GM12875 (cell line): ENCODE measurements around the gene APBB2.

ENCODE experiments used
- H3K4me3 ChIP-seq: one replicate; pipeline ENCODE4 v1.5.1; 2011; ENCODE audit warnings: low read depth, low read length, control low read depth
- TF ChIP-seq, protein P1 (sequence below): IDR thresholded peaks from 2 replicates; pipeline ENCODE4 v1.5.1; 2011; ENCODE audit warnings: low read depth, mild to moderate bottlenecking, control low read depth, inconsistent platforms, low read length, moderate library complexity, borderline replicate concordance; ENCODE audit not compliant: insufficient read depth

The APBB2 gene

DNA sequence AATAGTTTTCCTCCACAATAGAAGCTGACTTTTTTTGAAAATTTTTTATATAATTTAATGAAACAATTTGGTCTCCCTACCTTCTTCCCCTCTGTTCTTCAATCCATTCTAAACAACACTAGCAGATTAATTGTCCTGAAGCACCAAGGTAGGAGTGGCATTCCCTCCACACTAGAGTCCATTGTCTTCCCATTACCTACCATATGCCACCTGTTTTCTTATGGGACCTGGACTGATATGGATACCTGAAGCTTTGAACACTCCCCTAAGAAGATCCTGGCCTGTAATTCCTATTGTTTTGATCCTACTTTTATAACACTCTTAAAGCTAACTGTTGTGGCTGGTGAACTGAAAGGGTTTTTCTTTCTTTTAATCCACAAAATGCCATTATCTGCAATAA is 92.0 kb downstream of the APBB2 start:
- no peak overlapping the region for H3K4me3 ChIP-seq
- TF ChIP-seq, protein P1, sequence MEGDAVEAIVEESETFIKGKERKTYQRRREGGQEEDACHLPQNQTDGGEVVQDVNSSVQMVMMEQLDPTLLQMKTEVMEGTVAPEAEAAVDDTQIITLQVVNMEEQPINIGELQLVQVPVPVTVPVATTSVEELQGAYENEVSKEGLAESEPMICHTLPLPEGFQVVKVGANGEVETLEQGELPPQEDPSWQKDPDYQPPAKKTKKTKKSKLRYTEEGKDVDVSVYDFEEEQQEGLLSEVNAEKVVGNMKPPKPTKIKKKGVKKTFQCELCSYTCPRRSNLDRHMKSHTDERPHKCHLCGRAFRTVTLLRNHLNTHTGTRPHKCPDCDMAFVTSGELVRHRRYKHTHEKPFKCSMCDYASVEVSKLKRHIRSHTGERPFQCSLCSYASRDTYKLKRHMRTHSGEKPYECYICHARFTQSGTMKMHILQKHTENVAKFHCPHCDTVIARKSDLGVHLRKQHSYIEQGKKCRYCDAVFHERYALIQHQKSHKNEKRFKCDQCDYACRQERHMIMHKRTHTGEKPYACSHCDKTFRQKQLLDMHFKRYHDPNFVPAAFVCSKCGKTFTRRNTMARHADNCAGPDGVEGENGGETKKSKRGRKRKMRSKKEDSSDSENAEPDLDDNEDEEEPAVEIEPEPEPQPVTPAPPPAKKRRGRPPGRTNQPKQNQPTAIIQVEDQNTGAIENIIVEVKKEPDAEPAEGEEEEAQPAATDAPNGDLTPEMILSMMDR, result no peak

DNA sequence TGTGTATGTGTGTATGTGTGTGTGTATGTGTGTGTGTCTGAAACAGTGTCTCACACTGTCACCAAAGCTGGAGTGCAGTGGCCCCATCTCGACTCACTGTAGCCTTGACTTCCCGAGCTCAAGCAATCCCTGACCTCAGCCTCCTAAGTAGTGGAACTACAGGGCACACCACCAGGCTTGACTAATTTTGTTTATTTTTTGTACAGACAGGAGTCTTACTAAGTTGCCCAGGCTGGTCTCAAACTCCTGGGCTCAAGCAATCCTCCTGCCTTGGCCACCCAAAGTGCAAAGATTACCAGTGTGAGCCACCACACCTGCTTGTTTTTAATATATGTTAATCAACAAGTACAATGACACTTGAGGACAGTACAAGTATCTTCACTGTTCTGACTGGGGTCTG is 92.4 kb downstream of the APBB2 start:
- H3K4me3 ChIP-seq, result no peak overlapping the region
- TF ChIP-seq, protein P1, result no peak

DNA sequence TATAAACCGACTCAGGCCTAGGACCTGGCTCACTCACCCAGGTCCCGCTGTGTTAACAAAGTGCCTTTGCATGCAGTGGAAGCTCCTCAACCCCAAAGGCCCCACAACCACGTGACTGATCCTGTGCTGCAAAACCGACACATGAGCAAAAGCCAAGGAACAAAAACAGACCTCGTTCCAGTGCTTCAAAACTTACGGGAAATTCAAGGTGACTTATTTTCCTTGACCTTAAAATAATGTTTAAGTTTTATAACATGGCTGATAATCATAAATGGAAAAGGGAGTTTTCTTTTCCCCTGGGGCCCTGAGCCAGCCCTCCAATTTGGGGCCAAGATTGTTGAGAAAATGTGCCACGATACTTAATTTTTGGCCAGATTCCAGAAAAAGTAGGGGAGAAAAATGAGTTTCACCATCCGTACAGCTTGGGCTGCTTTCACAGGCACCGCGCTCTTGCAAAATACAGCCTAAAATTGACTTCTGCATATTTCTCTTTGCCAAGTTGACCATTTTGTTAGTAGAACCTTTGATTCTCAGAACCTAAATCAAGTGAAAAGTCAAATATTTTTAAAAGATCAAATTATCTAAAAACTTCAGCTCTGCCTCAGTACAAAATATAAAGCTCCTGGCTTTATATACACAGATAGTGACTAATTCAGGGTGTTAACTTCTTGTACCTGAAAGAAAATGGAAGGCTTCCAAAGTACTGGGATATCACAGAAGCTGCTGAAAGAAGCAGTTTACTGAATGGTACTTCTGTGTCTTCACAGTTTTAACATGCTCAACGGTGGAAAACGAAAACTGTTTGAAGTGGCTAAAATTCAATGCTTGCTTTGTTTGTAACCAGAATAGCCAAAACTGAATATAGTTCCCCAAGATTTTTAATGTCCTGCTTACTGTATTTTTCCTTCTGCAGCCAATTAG is 93.8 kb downstream of the APBB2 start:
- TF ChIP-seq, protein P1, result no peak

DNA sequence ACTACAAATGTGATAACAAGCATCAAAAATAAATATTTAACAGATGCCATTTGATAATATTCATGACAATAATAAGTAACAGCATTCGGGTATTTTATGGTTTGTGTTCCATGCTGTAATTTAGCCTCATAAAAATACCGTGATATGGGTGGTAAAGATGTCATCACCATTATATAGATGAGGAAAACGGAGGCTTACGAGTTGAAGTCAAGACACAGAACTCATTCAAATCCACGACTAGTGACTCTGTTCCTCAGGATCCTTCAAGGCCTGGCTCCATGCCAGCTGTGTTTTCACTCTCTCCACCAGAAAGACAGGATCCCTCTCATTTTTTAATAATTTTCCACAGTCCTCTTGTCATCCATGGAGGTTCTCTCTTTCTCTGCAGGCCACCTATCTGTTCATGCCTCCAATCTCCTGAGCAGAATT is 94.5 kb downstream of the APBB2 start:
- TF ChIP-seq, protein P1, result no peak
- no peak overlapping the region for H3K4me3 ChIP-seq

More for the DNA sequence above, 93.8 kb downstream of the APBB2 start:
- H3K4me3 ChIP-seq, result no peak overlapping the region

DNA sequence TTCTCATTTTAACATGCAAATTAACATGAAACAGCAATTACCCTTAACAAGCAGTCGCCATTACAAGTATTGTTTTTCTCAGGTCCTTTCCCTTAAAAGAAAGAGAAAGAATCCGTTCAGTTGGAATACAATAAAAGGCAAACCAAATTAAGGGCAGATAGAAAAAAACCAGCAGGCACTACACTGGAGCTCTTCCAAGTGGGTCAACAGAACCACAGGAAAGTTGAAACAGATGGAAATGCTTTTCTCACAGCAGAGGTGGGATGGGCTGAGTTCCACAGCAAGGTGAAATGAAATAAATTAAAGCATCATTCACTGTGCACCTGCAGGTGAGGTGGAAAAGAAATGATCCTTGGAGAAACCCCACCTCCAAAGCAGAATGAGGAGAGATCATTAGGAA is 102.6 kb downstream of the APBB2 start:
- H3K4me3 ChIP-seq, result no peak overlapping the region
- TF ChIP-seq, protein P1, result no peak

DNA sequence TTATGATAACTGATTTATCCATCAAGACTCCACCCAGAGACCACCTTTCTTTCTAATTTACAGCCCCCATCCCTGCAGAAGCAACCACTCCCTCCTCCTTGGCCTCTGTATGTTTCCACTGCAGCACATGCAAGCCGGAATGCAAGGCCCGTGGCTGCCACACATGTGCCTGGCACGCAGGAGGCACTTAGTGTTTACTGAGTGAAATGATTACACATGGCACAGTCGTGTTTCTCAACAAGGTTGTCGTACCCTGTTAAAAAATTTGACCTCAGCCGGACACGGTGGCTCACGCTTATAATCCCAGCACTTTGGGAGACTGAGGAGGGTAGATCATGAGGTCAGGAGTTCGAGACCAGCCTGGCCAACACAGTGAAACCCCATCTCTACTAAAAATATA is 104.3 kb downstream of the APBB2 start:
- TF ChIP-seq, protein P1, result no peak
- H3K4me3 ChIP-seq, result no peak overlapping the region

DNA sequence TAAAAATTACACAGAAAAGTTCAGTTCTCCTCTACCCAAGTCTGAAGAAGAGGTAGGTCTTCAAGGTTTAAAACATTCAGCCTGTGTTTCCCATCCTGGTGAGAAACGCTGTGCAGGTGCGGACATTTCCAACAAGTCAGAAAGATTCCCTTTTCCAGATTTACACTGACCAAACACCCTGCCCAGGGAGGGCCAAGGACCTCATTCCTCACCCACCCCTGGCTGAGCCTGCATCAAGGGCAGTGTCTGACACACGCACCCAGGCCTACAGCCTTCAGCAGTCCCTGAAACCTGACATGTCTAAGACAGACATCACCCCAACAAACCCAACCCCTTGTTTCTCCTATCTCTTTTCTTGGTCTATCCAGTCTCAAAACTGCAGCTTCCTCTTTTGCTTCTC is 105.9 kb downstream of the APBB2 start:
- TF ChIP-seq, protein P1, result no peak
- H3K4me3 ChIP-seq, result no peak overlapping the region
